ENCODE measurements around the gene CFAP54.

DNA sequence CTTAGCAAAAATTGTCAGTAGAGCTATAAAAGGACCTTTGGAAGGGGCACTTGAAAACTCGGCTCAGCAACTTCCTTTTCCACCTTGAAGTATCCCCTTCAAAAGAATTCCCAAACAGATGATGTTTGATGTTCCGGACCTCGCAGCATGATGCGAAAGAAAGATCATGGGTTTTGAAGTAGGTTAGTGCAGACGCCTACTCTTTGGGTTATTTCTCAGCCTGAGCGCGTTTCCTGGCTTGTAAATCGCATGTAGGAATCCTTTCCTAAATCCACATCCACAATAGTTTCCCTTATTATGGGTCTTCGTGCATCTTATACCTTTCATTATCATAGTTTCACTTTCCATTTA lies 417.1 kb downstream of the CFAP54 start:
- TF ChIP-seq, protein P1, sequence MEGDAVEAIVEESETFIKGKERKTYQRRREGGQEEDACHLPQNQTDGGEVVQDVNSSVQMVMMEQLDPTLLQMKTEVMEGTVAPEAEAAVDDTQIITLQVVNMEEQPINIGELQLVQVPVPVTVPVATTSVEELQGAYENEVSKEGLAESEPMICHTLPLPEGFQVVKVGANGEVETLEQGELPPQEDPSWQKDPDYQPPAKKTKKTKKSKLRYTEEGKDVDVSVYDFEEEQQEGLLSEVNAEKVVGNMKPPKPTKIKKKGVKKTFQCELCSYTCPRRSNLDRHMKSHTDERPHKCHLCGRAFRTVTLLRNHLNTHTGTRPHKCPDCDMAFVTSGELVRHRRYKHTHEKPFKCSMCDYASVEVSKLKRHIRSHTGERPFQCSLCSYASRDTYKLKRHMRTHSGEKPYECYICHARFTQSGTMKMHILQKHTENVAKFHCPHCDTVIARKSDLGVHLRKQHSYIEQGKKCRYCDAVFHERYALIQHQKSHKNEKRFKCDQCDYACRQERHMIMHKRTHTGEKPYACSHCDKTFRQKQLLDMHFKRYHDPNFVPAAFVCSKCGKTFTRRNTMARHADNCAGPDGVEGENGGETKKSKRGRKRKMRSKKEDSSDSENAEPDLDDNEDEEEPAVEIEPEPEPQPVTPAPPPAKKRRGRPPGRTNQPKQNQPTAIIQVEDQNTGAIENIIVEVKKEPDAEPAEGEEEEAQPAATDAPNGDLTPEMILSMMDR (conservative IDR thresholded peaks at IDR 0.05 in 1 of 2, IDR thresholded peaks at IDR 0.05 in 1 of 2; ENCODE audit: extremely low read depth in 1 of 2, insufficient read depth in 1 of 2, low read depth in 1 of 2, low read length in 2 of 2), result no peak
- no peak for TF ChIP-seq EZH2 (IDR thresholded peaks at IDR 0.05; ENCODE audit: borderline replicate concordance, low read length)

Measured in mammary epithelial cell (primary cell).